T-cell (primary cell): ENCODE data around the gene YJEFN3. TPM values are rescaled to one million over a fixed set of nuclear protein-coding genes. Genes with fewer than 3 reads are reported as not detected.

Experiments used
- ATAC-seq, 4 experiments: fragments of 200-7000 bp in 3 of 4; fragments of 150-1000 bp in 1 of 4; cut with Tn5 transposase; replicated peaks in 1 of 4; 1 replicate in 3 of 4; 2 replicates in 1 of 4; pipeline ENCODE4 v1.10.0; 2021; ENCODE audit warnings: moderate library complexity in 3 of 4, mild to moderate bottlenecking in 2 of 4, moderate number of reproducible peaks in 1 of 4
- CTCF ChIA-PET, 2 donors: fragments of 300-600 bp; sonication (Branson Sonifier 250); formaldehyde crosslinking; loops; one replicate each; lab custom pipeline; 2022; ENCODE audit warnings: antibody characterized with exemption in 2 of 2; lab: Charles Lee
- POLR2A ChIA-PET, 2 donors: fragments of 300-600 bp; sonication (Branson Sonifier 250); formaldehyde crosslinking; loops; one replicate each; lab custom pipeline; 2022; ENCODE audit warnings: antibody characterized with exemption in 2 of 2; lab: Charles Lee
- DNase-seq, 35 experiments: peaks; one replicate each; pipeline versions ENCODE4 v3.0.0 to v3.0.0-alpha.2; 2013 to 2023
- H3K27ac ChIP-seq: one replicate; pipeline ENCODE4 v1.5.1; 2013; ENCODE audit warnings: low read length
- H3K27me3 ChIP-seq, 2 experiments: replicated peaks in 1 of 2; 1 replicate in 1 of 2; 2 replicates in 1 of 2; pipeline versions ENCODE4 v1.6.1 to v1.7.0; 2013; ENCODE audit warnings: low read length in 1 of 2, mixed read lengths in 1 of 2; ENCODE audit not compliant: control insufficient read depth in 2 of 2, insufficient read depth in 2 of 2; ENCODE audit errors: extremely low read depth in 1 of 2
- H3K36me3 ChIP-seq, 2 donors: 1 replicate in 1 of 2; 2 replicates in 1 of 2; pipeline versions ENCODE4 v1.6.1 to v1.7.0; 2013; ENCODE audit warnings: low read length in 1 of 2; ENCODE audit not compliant: control insufficient read depth in 2 of 2, insufficient read depth in 1 of 2; ENCODE audit errors: extremely low read depth in 1 of 2
- H3K4me1 ChIP-seq, 2 experiments: 1 replicate in 1 of 2; 2 replicates in 1 of 2; pipeline versions ENCODE4 v1.6.1 to v1.7.0; 2013; ENCODE audit warnings: low read length in 2 of 2, mixed read lengths in 1 of 2; ENCODE audit not compliant: insufficient read depth in 2 of 2, control insufficient read depth in 1 of 2; ENCODE audit errors: extremely low read depth in 1 of 2
- H3K4me3 ChIP-seq, 2 donors: 1 replicate in 1 of 2; 2 replicates in 1 of 2; pipeline versions ENCODE4 v1.5.1 to v1.7.0; 2013; ENCODE audit warnings: mild to moderate bottlenecking in 2 of 2, low read length in 1 of 2, moderate library complexity in 1 of 2; ENCODE audit not compliant: control insufficient read depth in 1 of 2; ENCODE audit errors: extremely low read depth in 1 of 2
- H3K9me3 ChIP-seq: 2 replicates; pipeline ENCODE4 v1.7.0; 2013
- H3K27ac Mint-ChIP-seq, 2 donors: one replicate each; pipeline ENCODE4 v1.8.0; 2020 to 2021; ENCODE audit warnings: mild to moderate bottlenecking in 2 of 2, mixed read lengths in 2 of 2
- H3K27me3 Mint-ChIP-seq, 2 donors: one replicate each; pipeline ENCODE4 v1.8.0; 2021 to 2022; ENCODE audit warnings: mixed read lengths in 2 of 2
- H3K36me3 Mint-ChIP-seq: one replicate; pipeline ENCODE4 v1.8.0; 2021; ENCODE audit warnings: mixed read lengths
- H3K4me1 Mint-ChIP-seq, 3 donors: one replicate each; pipeline ENCODE4 v1.8.0; 2020 to 2022; ENCODE audit warnings: mixed read lengths in 3 of 3, mild to moderate bottlenecking in 1 of 3
- H3K4me3 Mint-ChIP-seq, 3 donors: one replicate each; pipeline ENCODE4 v1.8.0; 2020 to 2022; ENCODE audit warnings: mild to moderate bottlenecking in 3 of 3, mixed read lengths in 3 of 3, moderate library complexity in 3 of 3
- H3K9me3 Mint-ChIP-seq, 3 donors: one replicate each; pipeline ENCODE4 v1.8.0; 2020 to 2022; ENCODE audit warnings: mixed read lengths in 3 of 3
- WGBS: methylation state at CpG from one replicate; pipeline ENCODE4 v1.1.5; 2013; ENCODE audit warnings: missing lambda C conversion rate; ENCODE audit not compliant: insufficient coverage; 5-methylcytosine and 5-hydroxymethylcytosine counted together
- total RNA-seq, 35 experiments: library from RNA in 6 of 35; stranded (reverse) in 6 of 35; fragments of 120-200 nt in 1 of 35; gene quantifications; one replicate each; pipeline versions ENCODE4 v1.2.1 to v1.2.4 and lab custom pipeline; 2013 to 2026

YJEFN3 gene
- total RNA-seq, 5 donors from 2014 or later (not counting 1 experiment from before 2014, with no cell fraction given), result 5.4 to 14.2 (median 12.5) TPM

GRCh38 chr19:19549804-19550464, 21.2 kb downstream of the YJEFN3 start:
- Histone ChIP-seq H3K27me3 (peaks cover 0 to 39% of the 10 kb centered on the region in 2 experiments), H3K27ac (no peak overlapping the region), H3K4me1 (peaks cover 0 to 9% of the 10 kb centered on the region in 2 experiments), H3K4me3 (no peak overlapping the region), H3K36me3 (no peaks in the 10 kb centered on the region), H3K9me3 (no peaks in the 10 kb centered on the region)
- Mint-ChIP-seq H3K27me3 (no peaks in the 10 kb centered on the region), H3K4me1 (peaks cover 0 to 4% (median 3%) of the 10 kb centered on the region in 3 donors), H3K36me3 (no peaks in the 10 kb centered on the region), H3K9me3 (no peaks in the 10 kb centered on the region), H3K4me3 (no peak overlapping the region), H3K27ac (no peak overlapping the region)
- DNase-seq, result no peak
- no peak for ATAC-seq
- ChIA-PET CTCF (interaction anchor here in 1 of 2 donors (0.6 kb wide), 1 partner anchor 62 kb away, joined by 3 read pairs; no protein-coding TSS in a partner anchor), POLR2A (no interaction called here)
- WGBS, result 76% methylated on average over 22 of the region's 23 CpGs

DNA sequence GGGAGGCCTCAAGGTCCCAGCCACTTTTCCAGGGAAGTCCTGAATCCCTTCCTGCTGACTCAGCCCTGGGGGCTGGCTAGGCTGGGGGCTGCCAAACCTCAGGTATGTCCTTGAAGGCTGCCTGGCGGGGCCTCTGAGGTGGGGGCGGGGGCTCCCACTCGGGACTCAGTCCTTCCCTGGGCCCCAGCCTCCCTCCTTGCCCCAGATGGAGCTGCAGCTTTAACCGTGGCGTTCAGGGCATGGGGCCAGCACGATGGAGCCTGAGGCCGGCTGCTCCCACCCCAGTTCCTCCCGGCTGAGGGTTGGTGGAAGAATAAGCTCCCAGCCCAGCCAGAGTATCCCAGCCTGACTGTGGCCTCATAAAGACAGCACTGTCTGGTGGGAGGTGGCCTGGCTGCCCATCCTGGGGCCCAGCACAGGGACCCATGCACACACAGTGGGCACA, 21.8 kb downstream of the YJEFN3 start:
- Mint-ChIP-seq H3K4me1 (peaks cover 0 to 4% (median 3%) of the 10 kb centered on the region in 3 donors), H3K36me3 (no peaks in the 10 kb centered on the region), H3K27me3 (no peaks in the 10 kb centered on the region), H3K9me3 (no peaks in the 10 kb centered on the region), H3K4me3 (no peak overlapping the region), H3K27ac (no peak overlapping the region)
- H3K36me3 ChIP-seq, result no peaks in the 10 kb centered on the region
- peaks cover 0 to 10% of the 10 kb centered on the region in 2 experiments for H3K4me1 ChIP-seq
- ChIA-PET CTCF (no interaction called here), POLR2A (no interaction called here)
- no peak overlapping the region for H3K27ac ChIP-seq
- peaks cover 0 to 37% of the 10 kb centered on the region in 2 experiments for H3K27me3 ChIP-seq
- WGBS, result 82% methylated on average over 3 of the region's 8 CpGs
- no peak for ATAC-seq
- no peaks in the 10 kb centered on the region for H3K9me3 ChIP-seq
- H3K4me3 ChIP-seq, result no peak overlapping the region
- no peak for DNase-seq

- DNase-seq (no peak), ATAC-seq (no peak)
- H3K27me3 Mint-ChIP-seq, result no peaks in the 10 kb centered on the region
- H3K4me3 Mint-ChIP-seq, result no peak overlapping the region
- Histone ChIP-seq H3K36me3 (no peaks in the 10 kb centered on the region), H3K4me3 (no peak overlapping the region), H3K4me1 (peaks cover 0 to 10% of the 10 kb centered on the region in 2 experiments), H3K27ac (no peak overlapping the region), H3K27me3 (peaks cover 0 to 34% of the 10 kb centered on the region in 2 experiments), H3K9me3 (no peaks in the 10 kb centered on the region)
- CTCF ChIA-PET, result interaction anchor here in 1 of 2 donors (1.3 kb wide), 1 partner anchor 19 kb away, joined by 4 read pairs; no protein-coding TSS in a partner anchor
- H3K36me3 Mint-ChIP-seq, result no peaks in the 10 kb centered on the region
- peaks cover 0 to 4% (median 3%) of the 10 kb centered on the region in 3 donors for H3K4me1 Mint-ChIP-seq
- no peaks in the 10 kb centered on the region for H3K9me3 Mint-ChIP-seq
- 97% methylated on average over 9 of the region's 10 CpGs for WGBS
- POLR2A ChIA-PET, result no interaction called here
- H3K27ac Mint-ChIP-seq, result no peak overlapping the region
Measured at GRCh38 chr19:19550972-19551852, 22.5 kb downstream of the YJEFN3 start.

- peaks cover 0 to 10% of the 10 kb centered on the region in 2 experiments for H3K4me1 ChIP-seq
- H3K4me3 ChIP-seq, result no peak overlapping the region
- ChIA-PET CTCF (interaction anchor here in 1 of 2 donors (1.3 kb wide), 1 partner anchor 19 kb away, joined by 4 read pairs; no protein-coding TSS in a partner anchor), POLR2A (no interaction called here)
- Mint-ChIP-seq H3K4me1 (peaks cover 0 to 4% (median 3%) of the 10 kb centered on the region in 3 donors), H3K27me3 (no peaks in the 10 kb centered on the region), H3K36me3 (no peaks in the 10 kb centered on the region), H3K4me3 (no peak overlapping the region), H3K27ac (no peak overlapping the region), H3K9me3 (no peaks in the 10 kb centered on the region)
- no peaks in the 10 kb centered on the region for H3K9me3 ChIP-seq
- 92% methylated on average over 14 of the region's 14 CpGs for WGBS
- ATAC-seq (no peak), DNase-seq (no peak)
- peaks cover 0 to 33% of the 10 kb centered on the region in 2 experiments for H3K27me3 ChIP-seq
- H3K36me3 ChIP-seq, result no peaks in the 10 kb centered on the region
- no peak overlapping the region for H3K27ac ChIP-seq
Measured at GRCh38 chr19:19551853-19552192, 23.1 kb downstream of the YJEFN3 start.

- DNase-seq, result peak in 7 of 35 experiments; percentile 17 to 47 (median 26)
- peak in 2 of 4 experiments; percentile 31 to 53 for ATAC-seq
- WGBS, result 73% methylated on average over 6 of the region's 6 CpGs
- ChIA-PET POLR2A (interaction anchor here in 1 of 2 donors (0.6 kb wide), 1 partner anchor 34 kb away, joined by 9 read pairs; no protein-coding TSS in a partner anchor), CTCF (interaction anchor here in 1 of 2 donors (0.6 kb wide), 1 partner anchor 12 kb away, joined by 3 read pairs; no protein-coding TSS in a partner anchor)
- Histone ChIP-seq H3K4me1 (peaks cover 0 to 10% of the 10 kb centered on the region in 2 experiments), H3K36me3 (no peaks in the 10 kb centered on the region), H3K9me3 (no peaks in the 10 kb centered on the region), H3K27ac (no peak overlapping the region), H3K4me3 (no peak overlapping the region), H3K27me3 (peaks cover 0 to 25% of the 10 kb centered on the region in 2 experiments)
- H3K9me3 Mint-ChIP-seq, result no peaks in the 10 kb centered on the region
- H3K36me3 Mint-ChIP-seq, result no peaks in the 10 kb centered on the region
- no peak overlapping the region for H3K4me3 Mint-ChIP-seq
- H3K27me3 Mint-ChIP-seq, result no peaks in the 10 kb centered on the region
- H3K27ac Mint-ChIP-seq, result no peak overlapping the region
- H3K4me1 Mint-ChIP-seq, result peaks cover 0 to 4% (median 3%) of the 10 kb centered on the region in 3 donors
Measured at GRCh38 chr19:19552798-19553197, 24.1 kb downstream of the YJEFN3 start.

DNA sequence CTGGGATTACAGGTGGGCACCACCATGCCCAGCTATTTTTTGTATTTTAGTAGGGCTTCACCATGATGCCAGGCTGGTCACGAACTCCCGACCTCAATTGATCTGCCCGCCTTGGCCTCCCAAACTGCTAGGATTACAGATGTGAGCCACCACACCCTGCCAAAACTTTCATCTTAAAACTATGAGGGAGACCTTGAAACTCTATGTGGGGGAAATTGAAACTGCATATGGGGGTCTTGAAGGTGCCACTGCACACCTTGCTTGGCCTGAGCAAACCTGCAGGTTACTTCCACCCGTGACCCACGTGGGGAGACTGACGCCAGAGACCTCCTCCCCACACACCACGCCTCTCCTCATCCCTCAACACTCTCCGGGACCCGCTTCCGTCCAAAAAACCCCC, 25.0 kb downstream of the YJEFN3 start:
- no peak overlapping the region for H3K27ac ChIP-seq
- H3K27ac Mint-ChIP-seq, result no peak overlapping the region
- no peaks in the 10 kb centered on the region for H3K9me3 Mint-ChIP-seq
- ATAC-seq (no peak), DNase-seq (no peak)
- H3K36me3 Mint-ChIP-seq, result peaks cover 2% of the 10 kb centered on the region
- no peak overlapping the region for H3K4me3 ChIP-seq
- H3K4me3 Mint-ChIP-seq, result no peak overlapping the region
- WGBS, result 88% methylated on average over 7 of the region's 10 CpGs
- peaks cover 0 to 17% of the 10 kb centered on the region in 2 experiments for H3K27me3 ChIP-seq
- H3K27me3 Mint-ChIP-seq, result no peaks in the 10 kb centered on the region
- no peaks in the 10 kb centered on the region for H3K36me3 ChIP-seq
- no peaks in the 10 kb centered on the region for H3K9me3 ChIP-seq
- peaks cover 3 to 5% (median 3%) of the 10 kb centered on the region in 3 donors for H3K4me1 Mint-ChIP-seq
- peaks cover 0 to 10% of the 10 kb centered on the region in 2 experiments for H3K4me1 ChIP-seq
- ChIA-PET CTCF (interaction anchor here (0.6 to 1.2 kb wide), 7 partner anchors 13 to 400 kb away, joined by 3 to 6 read pairs (median 4); no protein-coding TSS in a partner anchor), POLR2A (no interaction called here)
